Renal cortex interstitium (tissue), 15 donors: ENCODE measurements around the gene PJA2. TPM values are rescaled to one million over a fixed set of nuclear protein-coding genes. Genes with fewer than 3 reads are reported as not detected.
"Not testable (repeated sequence)": the region's sequence is repeated elsewhere in the genome, so short reads cannot be mapped to it uniquely, and the experiment has no call there.

Source experiments
- DNase-seq, 11 donors: peaks; one replicate each; pipeline ENCODE4 v3.0.0-alpha.2; 2013; ENCODE audit warnings: low read depth in 9 of 11, low spot score in 4 of 11; ENCODE audit errors: extremely low read depth in 1 of 11
- long read RNA-seq, 16 experiments: transcript quantifications; one replicate each; lab custom pipeline, GENCODE V29; 2026
- polyA plus RNA-seq, 3 donors: library from polyadenylated mRNA; unstranded; fragments of 120-200 nt; gene quantifications; one replicate each; pipeline ENCODE4 v1.2.1, GENCODE V29; 2013; ENCODE audit not compliant: insufficient read length in 3 of 3

The PJA2 gene
- 100 to 1,000 TPM; 125 to 136 (median 127) TPM for polyA plus RNA-seq
- long read RNA-seq, donor 1, full-length matches to known transcripts: 22 of 43 reads
- long read RNA-seq, donor 1, partial matches to known transcripts: 21 of 43 reads
- long read RNA-seq, donor 1, other reads (novel, unspliced or antisense): 0 of 43 reads
- long read RNA-seq, donor 2, full-length matches to known transcripts: 9 of 32 reads
- long read RNA-seq, donor 2, partial matches to known transcripts: 23 of 32 reads
- long read RNA-seq, donor 2, other reads (novel, unspliced or antisense): 0 of 32 reads
- long read RNA-seq, donor 3, full-length matches to known transcripts: 26 of 76 reads
- long read RNA-seq, donor 3, partial matches to known transcripts: 50 of 76 reads
- long read RNA-seq, donor 3, other reads (novel, unspliced or antisense): 0 of 76 reads
- long read RNA-seq, donor 4, full-length matches to known transcripts: 14 of 34 reads
- long read RNA-seq, donor 4, partial matches to known transcripts: 20 of 34 reads
- long read RNA-seq, donor 4, other reads (novel, unspliced or antisense): 0 of 34 reads
- long read RNA-seq, donor 5: 0 reads
- long read RNA-seq, donor 6, full-length matches to known transcripts: 21 of 52 reads
- long read RNA-seq, donor 6, partial matches to known transcripts: 31 of 52 reads
- long read RNA-seq, donor 6, other reads (novel, unspliced or antisense): 0 of 52 reads
- long read RNA-seq, donor 7, full-length matches to known transcripts: 13 of 53 reads
- long read RNA-seq, donor 7, partial matches to known transcripts: 40 of 53 reads
- long read RNA-seq, donor 7, other reads (novel, unspliced or antisense): 0 of 53 reads
- long read RNA-seq, donor 8: 0 reads
- long read RNA-seq, donor 9, full-length matches to known transcripts: 19 of 59 reads
- long read RNA-seq, donor 9, partial matches to known transcripts: 40 of 59 reads
- long read RNA-seq, donor 9, other reads (novel, unspliced or antisense): 0 of 59 reads
- long read RNA-seq, donor 10, full-length matches to known transcripts: 11 of 55 reads
- long read RNA-seq, donor 10, partial matches to known transcripts: 44 of 55 reads
- long read RNA-seq, donor 10, other reads (novel, unspliced or antisense): 0 of 55 reads
- long read RNA-seq, donor 11, full-length matches to known transcripts: 15 of 50 reads
- long read RNA-seq, donor 11, partial matches to known transcripts: 35 of 50 reads
- long read RNA-seq, donor 11, other reads (novel, unspliced or antisense): 0 of 50 reads
- long read RNA-seq, donor 12, full-length matches to known transcripts: 9 of 17 reads
- long read RNA-seq, donor 12, partial matches to known transcripts: 8 of 17 reads
- long read RNA-seq, donor 12, other reads (novel, unspliced or antisense): 0 of 17 reads
- long read RNA-seq, donor 13: 0 reads
- long read RNA-seq, donor 14, full-length matches to known transcripts: 21 of 46 reads
- long read RNA-seq, donor 14, partial matches to known transcripts: 25 of 46 reads
- long read RNA-seq, donor 14, other reads (novel, unspliced or antisense): 0 of 46 reads
- long read RNA-seq, donor 15, full-length matches to known transcripts: 7 of 30 reads
- long read RNA-seq, donor 15, partial matches to known transcripts: 23 of 30 reads
- long read RNA-seq, donor 15, other reads (novel, unspliced or antisense): 0 of 30 reads
- long read RNA-seq, donor 16, full-length matches to known transcripts: 47 of 134 reads
- long read RNA-seq, donor 16, partial matches to known transcripts: 87 of 134 reads
- long read RNA-seq, donor 16, other reads (novel, unspliced or antisense): 0 of 134 reads

GRCh38 chr5:109409844-109410388 lies at the start of gene PJA2:
PJA2 (minus strand) TSS chr5:109409974; CDS start chr5:109383433, 26,541 bp downstream.
- DNase-seq: peak; percentile 96 to 100 (median 98)

- DNase-seq: peak in 5 of 11 donors; percentile 23 to 47 (median 32)
These were observed 45.9 kb upstream of the PJA2 start for GRCh38 chr5:109455598-109456096.

GRCh38 chr5:109454731-109455505 lies 45.1 kb upstream of the PJA2 start:
- DNase-seq: no peak

- no peak for DNase-seq
These were observed 43.5 kb upstream of the PJA2 start for GRCh38 chr5:109453251-109453650.

GRCh38 chr5:109452661-109453060 lies 42.9 kb upstream of the PJA2 start:
- no peak for DNase-seq

- DNase-seq: no peak
These were observed 41.4 kb upstream of the PJA2 start for GRCh38 chr5:109451146-109451545.

GRCh38 chr5:109450129-109450877 lies 40.5 kb upstream of the PJA2 start:
- no peak for DNase-seq

- DNase-seq: no peak
These were observed 39.1 kb upstream of the PJA2 start for GRCh38 chr5:109448838-109449237.

- DNase-seq: no peak
These were observed 29.8 kb upstream of the PJA2 start for GRCh38 chr5:109439590-109439989.

- no peak for DNase-seq
These were observed 16.3 kb upstream of the PJA2 start for GRCh38 chr5:109426075-109426474.

GRCh38 chr5:109425521-109425920 lies 15.7 kb upstream of the PJA2 start:
- DNase-seq: not testable (repeated sequence)

GRCh38 chr5:109421956-109422355 lies 12.2 kb upstream of the PJA2 start:
- no peak for DNase-seq

GRCh38 chr5:109418712-109419352 lies 9.1 kb upstream of the PJA2 start:
- DNase-seq: no peak

- no peak for DNase-seq
These were observed 7.1 kb upstream of the PJA2 start for GRCh38 chr5:109416882-109417281.

- DNase-seq: not testable (repeated sequence)
These were observed 4.2 kb upstream of the PJA2 start for GRCh38 chr5:109413921-109414461.
